ENCODE results near the gene MARVELD1. TPM values are rescaled to one million over a fixed set of nuclear protein-coding genes. Genes with fewer than 3 reads are reported as not detected.

Gene MARVELD1
- total RNA-seq, 2 experiments from 2014 or later, result 0.13 TPM; not detected in 1

- Histone ChIP-seq H3K36me3 (ENCODE audit: insufficient read depth, low read length) (no peaks in the 10 kb centered on the region), H3K9me2 (ENCODE audit: insufficient read depth, low read length) (no peaks in the 10 kb centered on the region), H2AFZ (ENCODE audit: low read length) (peak overlapping the region; percentile 97), H3K4me3 (ENCODE audit: low read depth, low read length, poor library complexity, severe bottlenecking) (peak overlapping the region; percentile 70), H3K4me2 (ENCODE audit: low read length) (peak overlapping the region; percentile 78), H4K20me1 (ENCODE audit: insufficient read depth, low read length) (no peaks in the 10 kb centered on the region), H3K79me2 (ENCODE audit: insufficient read depth, low read depth, low read length) (no peaks in the 10 kb centered on the region), H3K9me3 (ENCODE audit: low read length) (no peaks in the 10 kb centered on the region), H3K4me1 (ENCODE audit: insufficient read depth, low read length, poor library complexity, severe bottlenecking) (peaks cover 17% of the 10 kb centered on the region), H3K27ac (ENCODE audit: low read depth, low read length, poor library complexity, severe bottlenecking) (no peak overlapping the region)
- CTCF ChIA-PET (ENCODE audit: unreplicated experiment), result interaction anchor here (0.7 to 2.2 kb wide), 5 partner anchors 9 to 50 kb away, joined by 3 to 12 read pairs (median 5); partner anchors contain the start of gene ZFYVE27
- peak; percentile 54 for DNase-seq (ENCODE audit: low spot score)
- intact Hi-C loops (cut with micrococcal nuclease; ENCODE audit: unreplicated experiment), result loop anchor here (2.0 to 10.0 kb wide), 2 partner anchors 44 to 178 kb away; no protein-coding TSS in a partner anchor
- no TSS peak for BruUV-seq (replicated peaks)
- TF ChIP-seq EZH2phosphoT487 (IDR thresholded peaks at IDR 0.05; ENCODE audit: borderline replicate concordance, low read depth, low read length), result no peak
- peak; percentile 62 for TF ChIP-seq CTCF (conservative IDR thresholded peaks at IDR 0.05; ENCODE audit: low read length)
- POLR2A ChIA-PET, result interaction anchor here (0.6 to 1.9 kb wide), 11 partner anchors 8 to 452 kb away, joined by 3 to 18 read pairs (median 3); partner anchors contain the start of gene ZFYVE27
These were observed 27.1 kb upstream of the MARVELD1 start for GRCh38 chr10:97686301-97686961.

GRCh38 chr10:97686962-97687784, 26.4 kb upstream of the MARVELD1 start, which contains the start of gene AVPI1:
Gene AVPI1, minus strand, starts transcription at chr10:97687241. Its CDS starts 7,336 bp downstream, at chr10:97679905.
- Histone ChIP-seq H4K20me1 (ENCODE audit: insufficient read depth, low read length) (no peaks in the 10 kb centered on the region), H2AFZ (ENCODE audit: low read length) (peak within 1 kb of the TSS; percentile 97), H3K4me3 (ENCODE audit: low read depth, low read length, poor library complexity, severe bottlenecking) (peak within 1 kb of the TSS; percentile 70), H3K79me2 (ENCODE audit: insufficient read depth, low read depth, low read length) (no peaks in the 10 kb centered on the region), H3K9me2 (ENCODE audit: insufficient read depth, low read length) (no peaks in the 10 kb centered on the region), H3K36me3 (ENCODE audit: insufficient read depth, low read length) (no peaks in the 10 kb centered on the region), H3K9me3 (ENCODE audit: low read length) (no peaks in the 10 kb centered on the region), H3K4me2 (ENCODE audit: low read length) (peak within 1 kb of the TSS; percentile 78), H3K4me1 (ENCODE audit: insufficient read depth, low read length, poor library complexity, severe bottlenecking) (peaks cover 17% of the 10 kb centered on the region), H3K27ac (ENCODE audit: low read depth, low read length, poor library complexity, severe bottlenecking) (no peak within 1 kb of the TSS)
- intact Hi-C loops (cut with micrococcal nuclease; ENCODE audit: unreplicated experiment), result loop anchor here (2.0 to 10.0 kb wide), 2 partner anchors 44 to 178 kb away; no protein-coding TSS in a partner anchor
- ChIA-PET POLR2A (interaction anchor here (0.5 to 1.9 kb wide), 13 partner anchors 8 to 1755 kb away, joined by 3 to 18 read pairs (median 3); partner anchors contain the start of gene ZFYVE27), CTCF (ENCODE audit: unreplicated experiment) (interaction anchor here (0.7 to 2.2 kb wide), 4 partner anchors 10 to 49 kb away, joined by 3 to 12 read pairs (median 8); partner anchors contain the start of gene ZFYVE27)
- no TSS peak for BruUV-seq (replicated peaks)
- TF ChIP-seq EZH2phosphoT487 (IDR thresholded peaks at IDR 0.05; ENCODE audit: borderline replicate concordance, low read depth, low read length), result no peak
- TF ChIP-seq CTCF (conservative IDR thresholded peaks at IDR 0.05; ENCODE audit: low read length), result no peak
- peak; percentile 95 for DNase-seq (ENCODE audit: low spot score)
